ENCODE measurements around the gene RAD51.

RAD51 gene

DNA sequence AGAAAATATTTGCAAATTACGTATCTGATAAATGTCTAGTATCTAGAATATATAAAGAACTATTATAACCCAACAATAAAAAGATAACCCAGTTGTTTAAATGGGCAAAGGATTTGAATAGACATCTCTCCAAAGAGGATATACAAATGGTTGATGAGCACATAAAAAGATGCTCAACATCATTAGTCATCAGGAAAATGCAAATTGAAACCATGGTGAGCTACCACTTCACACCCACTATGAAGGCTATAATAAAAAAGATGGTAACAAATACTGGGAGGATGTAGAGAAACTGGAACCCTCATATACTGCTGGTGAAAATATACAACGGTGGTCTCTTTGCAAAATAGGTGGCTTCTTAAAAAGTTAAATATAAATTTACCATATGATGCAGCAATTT is 28.0 kb downstream of the RAD51 start:
- no peak for DNase-seq

DNA sequence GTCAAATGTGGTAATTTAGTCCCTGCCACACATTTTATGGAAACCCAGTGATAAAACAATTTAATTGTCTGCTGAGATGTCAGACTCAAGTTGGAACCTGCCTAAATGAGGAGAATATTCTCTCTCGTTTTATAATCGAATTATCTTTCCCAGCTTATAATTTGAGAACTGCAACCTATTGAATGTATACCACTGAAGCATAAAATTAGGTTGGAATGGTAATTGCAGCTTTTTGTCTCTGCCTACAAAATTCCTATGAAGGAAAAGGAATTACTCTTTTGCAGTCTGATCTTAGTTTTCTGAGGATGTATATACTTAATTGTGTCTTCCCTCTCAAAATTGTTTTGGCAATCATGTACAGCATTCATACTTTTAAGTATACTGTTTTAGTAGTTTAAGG is 28.9 kb downstream of the RAD51 start:
- DNase-seq, result no peak

DNA sequence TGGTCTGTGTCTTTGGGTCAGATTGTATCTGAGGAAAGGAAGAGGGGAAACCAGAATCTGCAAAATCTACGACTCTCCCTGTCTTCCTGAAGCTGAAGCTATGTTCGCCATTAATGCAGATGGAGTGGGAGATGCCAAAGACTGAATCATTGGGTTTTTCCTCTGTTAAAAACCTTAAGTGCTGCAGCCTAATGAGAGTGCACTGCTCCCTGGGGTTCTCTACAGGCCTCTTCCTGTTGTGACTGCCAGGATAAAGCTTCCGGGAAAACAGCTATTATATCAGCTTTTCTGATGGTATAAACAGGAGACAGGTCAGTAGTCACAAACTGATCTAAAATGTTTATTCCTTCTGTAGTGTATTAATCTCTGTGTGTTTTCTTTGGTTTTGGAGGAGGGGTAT is 36.1 kb downstream of the RAD51 start:
- no peak for DNase-seq

DNA sequence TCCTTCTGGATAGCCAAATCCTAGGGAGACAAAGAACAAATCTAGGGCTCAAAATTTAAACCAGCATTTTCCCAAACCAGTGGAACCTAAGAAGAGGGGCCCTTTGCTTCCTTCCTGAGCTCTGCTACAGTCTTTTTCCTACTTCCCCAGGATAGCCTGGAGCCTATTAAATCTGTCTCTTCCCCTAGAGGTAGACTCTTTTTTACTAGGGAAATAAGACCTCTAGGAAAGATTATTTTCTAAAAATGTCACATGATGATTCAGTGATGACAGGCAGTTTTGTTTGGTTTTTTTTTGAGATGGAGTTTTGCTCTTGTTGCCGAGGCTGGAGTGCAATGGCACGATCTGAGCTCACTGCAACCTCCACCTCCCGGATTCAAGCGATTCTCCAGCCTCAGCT is 41.6 kb downstream of the RAD51 start:
- DNase-seq, result no peak

DNA sequence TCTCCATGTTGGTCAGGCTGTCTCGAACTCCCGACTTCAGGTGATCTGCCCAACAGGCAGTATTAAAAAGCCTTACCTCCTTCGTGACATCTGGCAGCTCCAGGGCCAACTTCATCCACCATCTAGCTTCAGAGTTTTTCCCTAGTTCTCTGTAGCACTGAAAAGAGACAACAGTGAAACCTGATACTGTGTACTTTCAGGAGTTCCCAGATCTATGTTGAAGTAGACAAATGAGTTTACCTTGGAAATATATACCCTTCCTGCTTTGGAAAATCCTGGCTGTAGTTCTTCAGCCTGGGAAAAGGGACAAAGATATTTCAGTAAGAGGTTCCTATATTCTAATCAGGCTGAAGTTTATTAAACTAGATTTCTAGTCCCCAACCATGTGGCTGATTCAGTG is 42.1 kb downstream of the RAD51 start:
- DNase-seq, result no peak

DNA sequence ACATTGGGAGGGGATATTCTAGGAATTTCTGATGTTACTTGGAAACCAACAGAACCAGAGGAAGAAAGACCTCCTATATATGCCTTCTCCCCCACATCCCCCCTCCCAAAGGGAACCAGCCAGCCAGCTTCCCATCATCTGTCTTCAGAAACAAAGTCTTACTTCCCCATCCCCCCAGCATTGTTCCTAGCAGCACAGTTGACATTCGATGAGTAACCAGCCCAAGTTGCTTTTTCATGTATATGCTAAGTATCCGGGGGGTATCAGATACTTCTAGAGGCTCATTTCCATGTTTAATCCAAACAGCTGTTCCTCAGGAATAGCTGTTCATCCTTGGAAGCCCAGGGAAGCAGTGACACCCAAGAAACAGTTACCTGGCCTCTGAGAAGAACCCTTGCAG is 44.1 kb downstream of the RAD51 start:
- no peak for DNase-seq

DNA sequence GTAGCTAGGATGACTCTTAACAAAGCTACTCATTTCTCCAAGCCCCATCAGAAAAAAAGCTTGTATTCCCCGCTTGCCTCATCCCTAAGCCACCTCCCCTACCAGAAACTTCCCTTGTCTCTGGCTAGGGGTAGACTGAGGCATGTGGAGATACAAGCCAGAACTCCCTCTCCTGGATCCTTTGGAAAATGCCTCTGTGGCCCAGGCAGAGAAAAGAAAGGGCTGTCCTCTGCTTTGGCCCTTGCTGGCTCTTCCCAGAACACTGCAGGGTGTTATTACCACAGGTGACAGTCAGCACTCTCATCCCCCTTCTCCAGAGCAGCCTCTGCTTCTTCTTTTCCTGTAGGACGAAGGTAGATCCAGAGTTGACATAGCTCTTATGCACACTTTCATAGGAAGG is 44.9 kb downstream of the RAD51 start:
- DNase-seq, result no peak

DNA sequence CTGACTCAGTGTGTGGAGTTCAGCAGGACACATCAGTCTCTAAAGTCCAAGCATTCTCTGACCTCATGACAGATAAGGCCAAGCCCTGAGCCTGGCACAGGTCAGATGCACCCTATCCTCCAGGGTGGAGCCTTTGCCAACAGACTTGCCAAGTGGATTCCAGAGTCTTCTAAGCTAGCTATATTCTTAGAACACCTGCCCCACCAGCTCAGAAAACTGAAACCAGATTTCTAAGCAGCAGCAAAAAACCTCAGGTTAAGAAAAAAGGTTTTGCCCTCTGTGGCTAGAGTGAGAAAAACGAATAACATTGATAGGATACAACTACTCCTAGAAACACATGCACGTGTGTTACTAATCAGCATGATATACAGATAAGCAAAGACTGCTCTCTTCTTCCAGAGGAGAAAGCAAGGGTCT is 48.5 kb downstream of the RAD51 start:
- no peak for DNase-seq

DNA sequence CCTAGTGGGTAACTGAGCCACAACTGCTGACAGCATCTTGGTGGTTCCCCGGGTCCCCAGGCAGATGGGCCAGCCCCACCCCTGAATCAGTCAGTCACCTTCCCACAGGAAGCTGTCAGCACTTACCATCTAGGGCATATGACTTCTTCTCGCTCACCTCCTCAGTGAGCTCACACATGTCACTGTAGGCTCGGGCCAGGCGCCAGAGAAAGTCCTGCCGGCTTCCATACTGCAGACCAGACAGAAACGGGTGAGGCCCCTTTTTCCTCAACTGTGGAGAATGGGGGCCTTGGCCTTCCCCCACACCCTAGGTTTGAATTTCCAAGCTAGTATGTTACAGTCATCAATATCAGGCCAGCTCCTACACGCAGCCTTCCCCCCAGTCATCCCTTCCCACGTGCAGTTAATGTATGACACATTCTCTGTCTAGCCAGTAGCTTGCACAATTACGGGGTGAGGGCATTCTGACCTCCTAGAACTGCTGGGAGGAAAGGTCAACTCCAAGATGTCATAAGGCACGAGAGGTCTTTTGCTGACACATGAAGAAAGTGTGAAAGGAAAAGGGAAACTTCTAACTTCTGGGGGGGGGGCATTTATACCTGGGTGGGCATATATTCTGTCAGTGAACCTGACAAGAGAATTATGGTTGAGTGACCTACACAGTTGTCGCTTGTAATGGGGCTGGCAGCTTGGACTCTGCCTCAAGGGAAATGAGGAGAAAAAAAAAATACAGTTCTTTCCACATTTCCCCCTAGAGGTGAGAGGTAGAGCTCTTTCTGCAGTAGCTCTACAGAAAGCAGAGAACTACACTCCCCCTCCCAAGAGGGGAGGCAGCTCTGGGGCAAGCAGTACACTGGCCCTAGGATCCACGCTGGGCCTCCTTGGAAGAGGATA is 49.2 kb downstream of the RAD51 start:
- no peak for DNase-seq

DNA sequence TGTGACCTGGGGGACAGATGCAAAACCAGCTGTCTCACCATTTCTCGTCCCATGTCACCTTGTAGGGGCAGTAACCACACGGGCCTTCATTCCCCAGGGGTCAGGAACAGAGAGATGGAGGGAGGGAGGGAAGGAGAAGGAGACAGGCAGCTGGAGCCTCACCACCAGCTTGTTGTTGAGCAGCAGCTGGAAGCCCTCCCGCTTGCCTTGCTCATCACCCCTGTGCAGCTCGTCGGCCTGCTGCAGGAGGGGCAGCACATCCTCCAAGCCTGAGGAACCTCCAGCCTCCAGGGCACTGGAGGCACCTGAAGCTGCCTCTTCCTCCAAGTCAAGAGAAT is 49.8 kb downstream of the RAD51 start:
- no peak for DNase-seq

DNA sequence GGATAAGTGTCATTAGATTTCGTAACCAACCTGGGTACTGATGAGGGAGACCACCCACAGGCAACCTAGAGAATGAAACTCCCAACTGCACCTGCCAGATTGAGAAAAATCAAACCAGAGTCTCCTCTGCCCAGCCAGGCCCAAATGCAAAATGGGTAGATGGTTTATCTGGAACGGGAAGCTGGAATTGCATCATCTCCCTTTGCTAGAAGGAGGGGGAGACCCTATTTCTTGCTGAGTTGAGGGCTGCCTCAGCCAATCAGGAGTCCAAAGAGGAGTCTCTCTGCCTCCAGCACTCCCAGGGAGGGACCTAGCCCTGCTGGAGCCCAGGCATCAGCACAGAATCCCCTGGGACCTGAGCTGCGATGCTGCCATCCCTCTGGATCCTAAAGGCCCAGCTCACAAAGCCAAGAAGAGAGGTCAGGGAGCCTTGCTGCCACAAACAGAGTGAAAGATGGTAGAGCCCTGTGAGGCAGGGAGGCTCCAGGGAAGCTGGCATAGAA is 52.0 kb downstream of the RAD51 start:
- no peak for DNase-seq

DNA sequence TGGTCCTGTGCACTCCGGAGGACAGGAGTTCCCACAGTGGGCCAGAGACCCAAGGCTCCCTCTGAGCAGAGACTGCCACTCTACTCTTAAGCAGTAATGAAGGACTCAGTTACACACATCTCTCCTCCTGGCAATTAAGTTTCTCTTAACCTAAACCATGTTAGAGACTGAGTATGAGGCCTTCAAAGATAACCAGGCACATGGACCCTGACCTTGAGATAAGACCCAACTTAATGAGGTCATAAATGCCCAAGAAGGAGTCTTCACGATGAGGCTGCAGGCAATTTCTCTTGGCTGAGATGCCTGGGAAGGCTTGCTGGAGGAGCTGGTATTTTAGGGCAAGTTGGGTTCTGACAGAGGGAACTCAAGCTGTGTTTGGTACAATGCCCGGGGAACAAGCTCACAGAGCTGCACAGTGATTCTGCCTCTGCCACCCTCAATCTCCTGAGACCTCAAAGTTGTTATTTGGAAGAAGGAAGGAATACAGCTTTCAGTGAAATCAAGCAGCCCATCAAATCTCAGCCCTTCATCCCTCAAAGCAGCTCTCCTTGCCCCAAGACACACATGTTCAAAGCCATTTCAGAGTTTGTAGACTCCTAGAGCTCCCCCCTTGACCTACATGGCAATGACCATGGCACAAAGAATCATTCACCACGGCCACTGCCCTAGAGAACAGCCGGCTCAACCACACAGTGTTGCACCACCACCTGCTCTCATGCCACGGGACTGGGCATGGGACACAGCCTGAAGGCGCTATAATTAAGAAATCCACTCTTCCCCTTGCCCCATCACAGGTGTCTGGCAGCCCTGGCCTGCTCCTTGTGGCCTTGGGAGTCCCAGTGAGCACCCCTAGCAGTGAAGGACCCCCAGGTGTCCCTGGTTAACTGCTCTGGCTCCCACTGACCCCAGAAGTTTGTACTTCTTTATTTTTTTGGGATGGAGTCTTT is 53.0 kb downstream of the RAD51 start:
- DNase-seq, result no peak

DNA sequence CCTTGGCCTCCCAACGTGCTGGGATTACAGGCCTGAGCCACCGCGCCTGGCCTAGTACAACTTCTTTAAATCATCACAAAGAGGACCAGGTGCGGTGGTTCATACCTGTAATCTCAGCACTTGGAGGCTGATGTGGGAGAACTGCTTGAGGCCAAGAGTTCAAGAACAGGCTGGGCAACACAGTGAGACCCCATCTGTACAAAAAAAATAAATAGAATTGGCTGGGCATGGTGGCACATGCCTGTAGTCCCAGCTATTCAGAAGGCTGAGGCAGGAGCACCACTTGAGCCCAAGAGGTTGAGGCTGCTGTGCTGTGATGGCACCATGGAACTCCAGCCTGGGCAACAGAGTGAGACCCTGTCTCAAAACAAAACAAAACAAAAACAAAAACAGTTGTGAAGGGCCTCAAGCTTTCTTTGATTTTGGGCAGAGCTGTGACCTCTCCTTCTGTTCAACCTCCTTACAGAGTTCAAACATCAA is 54.2 kb downstream of the RAD51 start:
- DNase-seq, result no peak

DNA sequence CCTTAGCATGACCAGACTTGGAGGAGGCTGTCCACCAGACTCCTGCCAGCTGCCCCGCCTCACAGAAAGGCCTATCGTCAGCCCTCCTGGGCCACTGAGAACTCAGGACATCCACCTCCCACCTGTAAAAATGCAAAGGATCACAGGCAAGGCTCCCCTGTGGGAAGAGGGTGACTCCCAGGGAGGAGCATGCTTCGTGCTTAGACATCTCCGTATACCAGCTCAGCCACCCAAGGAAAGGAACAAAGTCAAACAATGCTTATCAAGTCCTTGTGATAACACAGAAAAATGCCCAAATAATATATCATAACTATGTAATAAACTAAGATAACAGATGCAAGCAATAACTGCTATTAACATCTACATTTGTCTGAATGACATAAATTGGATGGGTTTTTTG is 55.9 kb downstream of the RAD51 start:
- no peak for DNase-seq

DNA sequence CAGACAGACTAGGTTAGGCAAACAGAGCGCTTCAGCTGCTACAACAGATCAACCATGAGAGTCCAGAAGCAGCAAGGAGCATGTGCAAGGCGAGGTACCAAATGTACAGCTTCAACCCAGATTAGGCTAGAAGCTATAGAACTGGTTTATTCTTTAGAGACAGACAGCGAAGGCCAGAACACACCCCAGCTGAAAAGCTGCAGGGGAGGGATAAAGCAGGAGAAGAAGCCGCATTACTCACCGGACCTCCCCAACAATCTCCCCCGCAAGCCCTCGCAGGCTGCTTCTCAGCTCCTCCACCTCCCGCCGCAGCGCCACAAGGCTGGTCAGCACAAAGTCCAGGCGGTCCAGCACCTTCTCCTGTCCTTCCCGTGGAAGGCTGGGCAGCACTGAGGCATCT is 56.8 kb downstream of the RAD51 start:
- no peak for DNase-seq

DNA sequence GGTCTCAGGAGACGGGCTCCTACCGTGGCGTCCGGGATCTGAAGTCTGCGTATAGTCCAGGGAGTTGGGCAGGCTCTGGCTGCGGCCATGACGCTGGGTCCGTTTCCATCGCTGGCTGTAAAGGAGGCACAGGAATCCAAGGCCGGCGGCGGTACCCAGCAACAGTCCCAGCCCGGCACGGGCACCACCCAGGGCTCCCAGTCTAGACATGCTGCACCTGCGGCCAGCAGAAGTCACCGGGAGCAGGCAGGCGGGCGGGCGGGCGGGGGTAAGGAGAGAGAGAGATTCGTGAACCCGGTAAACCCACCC is 59.6 kb downstream of the RAD51 start:
- DNase-seq, result no peak

DNA sequence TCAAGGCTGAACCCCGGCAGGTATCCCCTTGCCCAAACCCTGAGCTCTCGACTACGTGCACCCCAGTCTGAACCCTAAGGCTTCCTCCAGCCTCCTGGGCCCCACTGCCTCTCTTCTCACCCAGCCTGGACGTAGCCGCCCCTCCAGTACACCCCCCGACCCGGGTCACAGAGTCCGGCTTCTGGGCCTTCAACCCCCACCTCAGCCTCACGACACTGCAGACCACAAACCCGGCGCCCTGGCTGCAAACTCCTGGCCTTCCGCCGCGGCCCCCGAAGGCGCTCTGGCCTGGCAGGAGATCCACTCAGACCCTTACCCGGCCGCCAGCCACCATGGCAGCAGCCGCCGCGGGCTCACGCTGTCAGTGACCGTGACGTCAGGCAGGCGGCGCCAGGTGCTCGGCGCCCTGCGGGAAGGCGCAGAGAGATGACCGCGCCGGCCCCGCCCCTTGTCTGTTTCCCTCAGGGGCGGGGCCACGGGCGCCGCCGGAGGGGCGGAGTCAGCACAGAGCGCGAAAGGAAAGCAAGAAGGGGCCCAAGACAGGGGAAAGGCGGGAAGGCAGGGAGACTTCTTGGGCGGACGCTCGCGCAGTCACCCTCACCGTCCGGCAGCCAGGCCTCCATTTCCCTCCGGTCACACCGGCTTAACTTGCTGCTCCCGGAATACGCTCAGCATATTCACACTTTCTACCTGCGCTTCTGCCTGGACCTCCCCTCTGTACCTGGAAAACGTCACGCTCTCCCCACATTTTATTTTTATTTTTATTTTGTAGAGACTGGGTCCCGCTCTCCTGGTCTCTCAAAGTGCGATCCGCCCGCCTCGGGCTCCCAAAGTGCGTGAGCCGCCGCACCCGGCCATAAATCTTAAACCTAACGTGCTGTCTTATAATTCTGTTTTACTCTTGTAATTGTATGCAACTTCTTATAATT is 60.2 kb downstream of the RAD51 start, which contains the start of gene RMDN3:
Gene RMDN3, minus strand, starts transcription at position 372 of the 929 bp plus-strand sequence. CDS start 471 bp downstream, outside the sequence.
- peak; percentile 94 for DNase-seq

DNA sequence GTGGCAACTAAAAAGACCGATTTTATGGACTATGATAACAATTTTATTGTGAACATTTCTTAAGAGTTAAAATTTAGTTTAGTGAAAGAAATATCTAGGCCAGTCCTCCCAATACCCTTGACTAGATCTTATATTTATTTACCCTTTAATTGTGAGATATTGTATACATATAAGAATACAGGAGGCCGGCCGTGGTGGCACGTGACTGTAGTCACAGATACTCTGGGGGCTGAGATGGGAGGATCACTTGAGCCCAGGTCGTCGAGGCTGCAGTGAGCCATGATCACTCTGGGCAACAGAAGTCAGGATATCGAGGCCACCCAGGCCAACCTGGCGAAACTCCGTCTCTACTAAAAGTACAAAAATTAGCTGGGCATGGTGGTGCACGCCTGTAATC is 60.8 kb downstream of the RAD51 start:
- no peak for DNase-seq

DNA sequence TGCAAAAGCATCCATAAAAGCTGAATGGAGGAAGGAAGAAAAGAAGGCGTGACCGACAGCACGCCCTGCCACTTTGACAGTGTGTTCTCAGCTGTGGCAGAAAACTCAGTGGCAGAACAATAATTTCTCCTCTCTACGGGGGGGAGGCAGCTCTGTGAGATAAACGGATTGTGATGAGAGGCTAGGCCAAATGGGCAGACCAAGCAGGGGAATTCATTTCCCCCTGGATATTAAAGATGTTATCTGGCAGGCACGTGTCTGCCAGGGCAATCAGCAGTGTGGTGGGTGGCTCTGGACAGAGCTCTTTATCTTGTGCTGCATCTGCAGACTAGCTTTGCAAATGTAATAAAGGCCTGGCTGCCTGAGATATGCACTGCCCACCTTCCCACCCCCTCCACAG is 62.0 kb downstream of the RAD51 start:
- DNase-seq, result no peak

DNA sequence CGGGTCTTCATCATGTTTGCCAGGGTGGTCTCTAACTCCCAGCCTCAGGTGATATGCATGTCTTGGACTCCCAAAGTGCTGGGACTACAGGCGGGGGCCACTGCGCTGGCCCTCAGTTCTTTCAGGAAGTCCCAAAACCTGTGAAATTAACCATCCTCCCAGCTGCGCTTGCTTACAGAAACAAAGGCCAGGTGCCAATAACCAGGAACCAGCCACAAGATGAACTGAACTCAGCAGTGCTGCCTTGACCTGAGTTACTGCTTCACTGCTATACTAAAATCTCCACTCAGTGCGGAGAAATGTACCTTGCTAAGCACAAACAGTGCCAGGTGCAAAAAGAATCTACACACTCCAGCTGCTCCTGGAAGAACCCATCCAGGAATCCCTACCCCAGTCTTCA is 65.0 kb downstream of the RAD51 start:
- DNase-seq, result no peak

DNA sequence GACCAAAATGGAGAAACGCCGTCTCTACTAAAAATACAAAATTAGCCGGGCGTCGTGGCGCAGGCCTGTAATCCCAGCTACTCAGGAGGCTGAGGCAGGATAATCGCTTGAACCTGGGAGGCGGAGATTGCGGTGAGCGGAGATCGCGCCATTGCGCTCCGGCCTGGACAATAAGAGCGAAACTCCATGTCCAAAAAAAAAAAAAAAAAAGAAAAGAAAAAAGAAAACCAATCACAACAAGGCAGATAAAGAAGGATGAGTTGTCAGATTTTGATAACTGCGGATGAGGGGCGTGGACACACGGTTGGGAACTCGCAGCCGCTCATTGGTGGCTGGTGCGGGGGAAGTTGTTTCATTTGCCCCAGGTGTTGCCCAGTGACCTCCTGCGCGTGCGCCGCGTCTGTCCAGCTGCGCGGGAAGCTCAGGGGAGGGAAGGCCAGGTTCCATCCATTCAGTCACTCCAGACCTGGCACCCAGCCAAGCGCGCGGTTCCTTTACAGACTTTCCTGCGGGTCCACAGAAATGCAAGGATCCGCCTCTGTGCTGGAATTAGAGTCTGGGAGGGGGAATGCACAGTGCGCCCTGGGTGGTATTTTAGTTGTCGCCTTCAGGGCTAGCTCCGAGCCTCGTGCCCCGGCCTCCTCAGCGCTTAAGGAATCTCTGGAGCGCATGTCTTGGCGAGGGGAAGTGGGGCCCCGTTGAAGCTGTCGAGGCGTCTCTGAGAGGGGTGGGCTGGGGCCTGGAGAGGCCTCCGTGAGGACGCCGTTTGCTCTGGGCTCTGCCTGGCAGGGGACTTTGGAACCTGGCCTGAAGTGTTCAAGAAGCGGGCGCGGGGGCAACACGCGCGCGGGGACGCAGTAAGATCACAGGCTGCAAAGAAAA is 68.2 kb downstream of the RAD51 start:
- DNase-seq, result peak; percentile 38

Data from activated naive CD4-positive, alpha-beta T cell treated with anti-CD3 and anti-CD28 coated beads, Interleukin-2, amount 50 U/mL, for 16 hours (primary cell).